Gastrocnemius medialis (tissue), 4 donors: ENCODE results near the gene CTAGE1. TPM values are rescaled to one million over a fixed set of nuclear protein-coding genes. Genes with fewer than 3 reads are reported as not detected.

Source experiments
- ATAC-seq, 2 donors: fragments of 150-250 bp; one replicate each; pipeline ENCODE4 v1.9.1; 2016
- DNase-seq, 2 donors: peaks; one replicate each; pipeline ENCODE4 v3.0.0-alpha.2; 2019
- H3K27ac ChIP-seq, 4 donors: fragments of 200-600 bp; sonication (generic); 1 replicate in 1 of 4; 2 replicates in 3 of 4; pipeline ENCODE4 v1.5.1; 2016 to 2018; ENCODE audit warnings: mild to moderate bottlenecking in 2 of 4, moderate library complexity in 1 of 4
- H3K27me3 ChIP-seq, 3 donors: fragments of 200-600 bp; sonication (generic) in 2 of 3; 1 replicate in 1 of 3; 2 replicates in 2 of 3; pipeline versions ENCODE4 v1.5.1 to v1.6.0; 2016 to 2019; ENCODE audit warnings: mild to moderate bottlenecking in 1 of 3, moderate library complexity in 1 of 3
- H3K36me3 ChIP-seq, 2 donors: fragments of 200-600 bp; sonication (generic) in 1 of 2; one replicate each; pipeline ENCODE4 v1.5.1; 2017 to 2018
- H3K4me1 ChIP-seq, 2 donors: fragments of 200-600 bp; sonication (generic) in 1 of 2; one replicate each; pipeline ENCODE4 v1.5.1; 2016 to 2017; ENCODE audit warnings: mild to moderate bottlenecking in 2 of 2
- H3K4me3 ChIP-seq, 4 donors: fragments of 200-600 bp; sonication (generic) in 3 of 4; 1 replicate in 1 of 4; 2 replicates in 3 of 4; pipeline ENCODE4 v1.5.1; 2016 to 2019; ENCODE audit warnings: mild to moderate bottlenecking in 2 of 4
- H3K9me3 ChIP-seq, 3 donors: fragments of 200-600 bp; sonication (generic) in 2 of 3; 1 replicate in 1 of 3; 2 replicates in 2 of 3; pipeline ENCODE4 v1.5.1; 2016 to 2019
- CTCF ChIP-seq, 5 experiments: fragments of 450-650 bp in 3 of 5; fragments of 200-600 bp in 2 of 5; sonication (generic) in 2 of 5; IDR thresholded peaks in 4 of 5; conservative IDR thresholded peaks in 1 of 5; 1 replicate in 4 of 5; 2 replicates in 1 of 5; pipeline ENCODE4 v1.5.1; 2016 to 2019; ENCODE audit warnings: antibody characterized with exemption in 5 of 5, mild to moderate bottlenecking in 3 of 5, moderate library complexity in 3 of 5
- POLR2A ChIP-seq, 2 donors: fragments of 450-650 bp; IDR thresholded peaks; one replicate each; pipeline ENCODE4 v1.6.1; 2017; ENCODE audit warnings: antibody characterized with exemption in 2 of 2, mild to moderate bottlenecking in 2 of 2, moderate library complexity in 2 of 2
- in situ Hi-C, 4 donors: fragments of 200-750 bp; cut with MboI; loops; one replicate each; pipeline versions ENCODE4 v1.15.0 to v1.8.0; 2017; ENCODE audit warnings: low sequenced_read_pairs in 4 of 4
- intact Hi-C: fragments of 100-400 bp; cut with DNase I; formaldehyde crosslinking; loops from one replicate; pipeline ENCODE4 v1.15.1; 2023; ENCODE audit warnings: low total_unique reads
- total RNA-seq, 4 donors: library from RNA; depleted of rRNA; stranded (reverse); fragments of >200 nt; gene quantifications; one replicate each; pipeline versions ENCODE4 v1.1.0 to v1.2.3, GENCODE V29; 2016

The CTAGE1 gene
- total RNA-seq, 4 donors from 2014 or later: not detected

DNA sequence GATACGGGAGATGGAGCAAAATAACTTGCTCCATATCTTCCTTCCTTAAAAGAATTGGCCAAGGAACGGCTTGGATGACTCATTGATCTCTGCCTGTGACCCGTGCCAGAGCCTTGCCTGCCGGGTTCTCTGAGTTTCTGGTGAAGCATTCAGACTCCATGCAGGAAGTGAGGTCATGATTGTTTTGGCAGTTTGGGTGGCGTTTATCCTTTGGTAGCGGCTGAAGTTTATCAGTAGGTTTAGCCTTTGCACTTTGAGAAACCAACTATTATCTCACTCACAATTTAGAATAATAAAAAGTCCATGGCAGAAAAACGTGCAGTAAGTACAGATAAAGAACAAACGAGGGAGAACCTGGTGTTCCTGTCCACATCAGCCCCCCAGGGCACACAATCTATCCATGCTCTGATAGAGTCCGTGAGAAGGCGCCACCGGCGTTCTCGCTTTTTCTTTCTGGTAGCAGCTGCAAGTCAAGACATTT, 15.0 kb upstream of the CTAGE1 start:
- peak overlapping the region in 2 of 4 donors; percentile 28 to 50 for H3K27ac ChIP-seq

DNA sequence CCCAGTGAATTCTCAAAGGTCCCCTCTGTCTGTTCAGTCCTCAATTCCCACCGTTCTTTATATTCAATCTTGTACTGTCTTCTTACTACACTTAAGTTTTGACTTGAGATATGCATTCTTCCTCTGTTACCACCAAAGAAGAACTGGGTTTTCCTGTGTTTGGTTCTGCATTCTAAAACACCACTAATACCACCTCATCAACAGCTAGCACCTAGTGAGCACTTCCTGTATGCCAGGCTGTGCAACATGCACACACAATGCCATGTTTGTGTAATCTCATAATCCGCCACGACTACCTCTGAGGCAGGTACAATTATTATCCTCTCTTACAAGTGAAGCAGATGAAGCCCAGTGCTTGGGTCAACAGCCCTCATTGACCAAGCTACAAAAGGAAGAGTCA, 11.8 kb upstream of the CTAGE1 start:
- no peaks in the 10 kb centered on the region for H3K27me3 ChIP-seq
- no peak for DNase-seq
- H3K4me3 ChIP-seq: no peak overlapping the region
- no peaks in the 10 kb centered on the region for H3K36me3 ChIP-seq
- in situ Hi-C loops: loop anchor here in 1 of 4 donors (25.0 kb wide), 1 partner anchor 92 kb away; no protein-coding TSS in a partner anchor
- H3K4me1 ChIP-seq: no peaks in the 10 kb centered on the region
- TF ChIP-seq CTCF (IDR thresholded peaks at IDR 0.05 in 4 of 5, conservative IDR thresholded peaks at IDR 0.05 in 1 of 5) (no peak), POLR2A (IDR thresholded peaks at IDR 0.05) (no peak)
- intact Hi-C loops: no loop called here
- H3K27ac ChIP-seq: no peak overlapping the region
- ATAC-seq: no peak
- H3K9me3 ChIP-seq: no peaks in the 10 kb centered on the region

More for the DNA sequence above, 15.0 kb upstream of the CTAGE1 start:
- no peaks in the 10 kb centered on the region for H3K27me3 ChIP-seq
- peak; percentile 58 to 85 for ATAC-seq
- H3K4me3 ChIP-seq: no peak overlapping the region
- no peaks in the 10 kb centered on the region for H3K4me1 ChIP-seq
- in situ Hi-C loops (loop anchor here in 1 of 4 donors (25.0 kb wide), 1 partner anchor 95 kb away; no protein-coding TSS in a partner anchor), intact Hi-C loops (loop anchor here (10.0 kb wide), 1 partner anchor 98 kb away; no protein-coding TSS in a partner anchor)
- no peak for TF ChIP-seq POLR2A (IDR thresholded peaks at IDR 0.05)
- TF ChIP-seq CTCF (IDR thresholded peaks at IDR 0.05 in 4 of 5, conservative IDR thresholded peaks at IDR 0.05 in 1 of 5): no peak
- peak; percentile 12 to 61 for DNase-seq
- H3K9me3 ChIP-seq: no peaks in the 10 kb centered on the region
- H3K36me3 ChIP-seq: no peaks in the 10 kb centered on the region

DNA sequence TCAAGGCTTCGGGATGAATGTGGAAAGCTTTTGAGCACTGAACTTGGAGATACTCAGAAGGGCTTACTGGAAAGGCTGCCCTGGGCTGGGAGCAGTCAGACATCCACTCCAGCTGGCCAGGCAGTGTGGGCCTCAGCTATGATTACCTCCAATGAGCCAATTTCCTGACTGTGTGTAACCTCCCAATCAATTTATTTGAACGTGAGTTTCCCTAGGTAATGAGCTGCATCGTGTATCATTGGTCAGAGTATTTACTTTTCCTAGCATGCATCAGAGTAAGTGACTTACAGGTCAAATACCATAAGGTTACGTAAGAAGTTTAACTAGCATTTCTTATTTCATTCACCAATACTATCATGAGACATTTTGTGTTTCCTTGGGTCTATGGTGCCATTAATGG, 11.0 kb upstream of the CTAGE1 start:
- Histone ChIP-seq H3K4me3 (no peak overlapping the region), H3K27ac (no peak overlapping the region), H3K27me3 (no peaks in the 10 kb centered on the region), H3K9me3 (no peaks in the 10 kb centered on the region), H3K36me3 (no peaks in the 10 kb centered on the region), H3K4me1 (no peaks in the 10 kb centered on the region)
- in situ Hi-C loops: loop anchor here in 1 of 4 donors (25.0 kb wide), 1 partner anchor 91 kb away; no protein-coding TSS in a partner anchor
- intact Hi-C loops: no loop called here
- ATAC-seq: no peak
- no peak for DNase-seq
- TF ChIP-seq POLR2A (IDR thresholded peaks at IDR 0.05): no peak
- TF ChIP-seq CTCF (IDR thresholded peaks at IDR 0.05 in 4 of 5, conservative IDR thresholded peaks at IDR 0.05 in 1 of 5): no peak

- DNase-seq (no peak), ATAC-seq (no peak)
- Histone ChIP-seq H3K4me3 (no peak overlapping the region), H3K36me3 (no peaks in the 10 kb centered on the region), H3K9me3 (no peaks in the 10 kb centered on the region), H3K27ac (no peak overlapping the region), H3K27me3 (no peaks in the 10 kb centered on the region), H3K4me1 (peaks cover 0 to 3% of the 10 kb centered on the region in 2 donors)
- in situ Hi-C loops: loop anchor here in 1 of 4 donors (25.0 kb wide), 1 partner anchor 91 kb away; no protein-coding TSS in a partner anchor
- intact Hi-C loops: no loop called here
- TF ChIP-seq CTCF (IDR thresholded peaks at IDR 0.05 in 4 of 5, conservative IDR thresholded peaks at IDR 0.05 in 1 of 5) (no peak), POLR2A (IDR thresholded peaks at IDR 0.05) (no peak)
These were observed 10.3 kb upstream of the CTAGE1 start for GRCh38 chr18:22427822-22428549.
